Nephron (organoid): ENCODE results near the gene MGAT5.

ENCODE experiments used
- H3K27ac Mint-ChIP-seq, 3 experiments: 2 replicates each; pipeline ENCODE4 v1.8.0; 2020; ENCODE audit warnings: mixed read lengths in 3 of 3, mild to moderate bottlenecking in 2 of 3, moderate library complexity in 1 of 3
- H3K27me3 Mint-ChIP-seq: 2 replicates; pipeline ENCODE4 v1.8.0; 2021; ENCODE audit warnings: low read depth, mild to moderate bottlenecking, moderate library complexity, mixed read lengths
- H3K36me3 Mint-ChIP-seq: 2 replicates; pipeline ENCODE4 v1.8.0; 2020; ENCODE audit warnings: low read depth, mixed read lengths
- H3K4me1 Mint-ChIP-seq: 2 replicates; pipeline ENCODE4 v1.8.0; 2020; ENCODE audit warnings: mixed read lengths
- H3K4me3 Mint-ChIP-seq, 3 experiments: 2 replicates each; pipeline ENCODE4 v1.8.0; 2020; ENCODE audit warnings: mild to moderate bottlenecking in 3 of 3, mixed read lengths in 3 of 3, moderate library complexity in 2 of 3
- H3K9me3 Mint-ChIP-seq: 2 replicates; pipeline ENCODE4 v1.8.0; 2020; ENCODE audit warnings: mixed read lengths
- TF ChIP-seq, protein P1 (sequence below), 3 experiments: fragments of 200-600 bp; sonication (generic); IDR thresholded peaks; one replicate each; pipeline ENCODE4 v1.5.0; 2021; ENCODE audit warnings: antibody characterized with exemption in 3 of 3; ENCODE audit not compliant: unreplicated experiment in 3 of 3

Gene MGAT5

DNA sequence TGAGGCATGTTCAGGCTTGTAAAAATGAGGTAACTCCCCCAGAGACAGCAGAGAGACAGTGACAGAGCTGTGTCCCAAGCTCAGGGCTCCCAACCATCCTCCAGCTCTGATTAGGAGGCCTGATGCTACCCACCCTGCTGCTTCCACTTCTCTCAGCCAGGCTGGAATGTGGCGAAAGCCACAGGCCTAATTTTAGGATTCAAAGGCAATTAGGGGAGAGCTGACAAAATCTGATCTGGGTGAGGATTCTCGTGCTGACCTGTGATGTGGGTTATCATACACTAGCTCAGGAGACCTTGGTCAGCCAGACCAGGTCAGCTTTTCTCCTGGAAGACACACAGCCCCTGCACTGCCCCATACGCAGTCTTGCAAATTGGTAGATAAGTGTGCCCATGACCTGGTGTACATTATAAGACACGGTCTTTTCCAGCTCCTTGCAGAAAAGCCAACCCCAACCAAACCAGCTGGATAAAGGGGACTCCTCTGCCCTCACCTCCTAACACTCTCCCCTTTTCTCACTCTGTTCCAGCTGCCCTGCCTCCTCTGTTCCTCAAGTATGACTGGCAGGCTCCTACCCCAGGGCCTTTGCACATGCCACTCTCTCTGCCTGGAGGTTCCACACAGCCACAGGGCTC is 225.9 kb downstream of the MGAT5 start:
- Mint-ChIP-seq H3K4me1 (no peaks in the 10 kb centered on the region), H3K27ac (no peak overlapping the region), H3K4me3 (no peak overlapping the region), H3K36me3 (no peaks in the 10 kb centered on the region), H3K27me3 (peaks cover 3% of the 10 kb centered on the region), H3K9me3 (no peaks in the 10 kb centered on the region)
- TF ChIP-seq, protein P1, sequence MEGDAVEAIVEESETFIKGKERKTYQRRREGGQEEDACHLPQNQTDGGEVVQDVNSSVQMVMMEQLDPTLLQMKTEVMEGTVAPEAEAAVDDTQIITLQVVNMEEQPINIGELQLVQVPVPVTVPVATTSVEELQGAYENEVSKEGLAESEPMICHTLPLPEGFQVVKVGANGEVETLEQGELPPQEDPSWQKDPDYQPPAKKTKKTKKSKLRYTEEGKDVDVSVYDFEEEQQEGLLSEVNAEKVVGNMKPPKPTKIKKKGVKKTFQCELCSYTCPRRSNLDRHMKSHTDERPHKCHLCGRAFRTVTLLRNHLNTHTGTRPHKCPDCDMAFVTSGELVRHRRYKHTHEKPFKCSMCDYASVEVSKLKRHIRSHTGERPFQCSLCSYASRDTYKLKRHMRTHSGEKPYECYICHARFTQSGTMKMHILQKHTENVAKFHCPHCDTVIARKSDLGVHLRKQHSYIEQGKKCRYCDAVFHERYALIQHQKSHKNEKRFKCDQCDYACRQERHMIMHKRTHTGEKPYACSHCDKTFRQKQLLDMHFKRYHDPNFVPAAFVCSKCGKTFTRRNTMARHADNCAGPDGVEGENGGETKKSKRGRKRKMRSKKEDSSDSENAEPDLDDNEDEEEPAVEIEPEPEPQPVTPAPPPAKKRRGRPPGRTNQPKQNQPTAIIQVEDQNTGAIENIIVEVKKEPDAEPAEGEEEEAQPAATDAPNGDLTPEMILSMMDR (IDR thresholded peaks at IDR 0.05; ENCODE audit: unreplicated experiment in 3 of 3): no peak

DNA sequence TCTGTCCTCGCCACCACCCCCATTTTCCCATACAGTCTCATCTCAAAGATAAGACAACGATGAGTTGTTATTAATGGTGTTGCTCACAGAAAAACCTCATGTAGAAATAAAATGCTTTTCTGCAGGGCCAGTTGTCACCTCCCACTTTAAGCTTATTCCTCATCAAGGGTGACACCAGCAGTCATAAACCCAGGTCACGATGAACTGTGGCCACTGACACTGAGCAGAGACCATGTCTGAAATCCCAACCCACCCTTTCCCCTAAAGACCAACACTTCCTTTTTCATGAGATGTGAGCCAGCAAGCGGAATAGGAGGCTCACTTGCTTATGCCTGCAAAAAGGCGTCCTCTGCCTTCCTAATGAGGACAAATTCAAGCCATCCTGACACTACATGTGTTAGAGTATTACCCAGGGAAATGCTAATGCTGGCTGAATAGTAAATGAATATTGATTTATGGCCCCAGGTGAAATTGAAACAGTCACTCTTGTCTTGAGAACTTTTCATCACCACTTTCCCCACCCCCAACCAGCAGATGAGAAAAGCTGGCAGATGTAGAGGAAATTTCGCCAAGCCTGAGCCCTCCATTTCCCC is 228.4 kb downstream of the MGAT5 start:
- Mint-ChIP-seq H3K36me3 (no peaks in the 10 kb centered on the region), H3K4me1 (no peaks in the 10 kb centered on the region), H3K27me3 (no peaks in the 10 kb centered on the region), H3K9me3 (no peaks in the 10 kb centered on the region), H3K27ac (no peak overlapping the region), H3K4me3 (no peak overlapping the region)
- TF ChIP-seq, protein P1 (IDR thresholded peaks at IDR 0.05; ENCODE audit: unreplicated experiment in 3 of 3): no peak

DNA sequence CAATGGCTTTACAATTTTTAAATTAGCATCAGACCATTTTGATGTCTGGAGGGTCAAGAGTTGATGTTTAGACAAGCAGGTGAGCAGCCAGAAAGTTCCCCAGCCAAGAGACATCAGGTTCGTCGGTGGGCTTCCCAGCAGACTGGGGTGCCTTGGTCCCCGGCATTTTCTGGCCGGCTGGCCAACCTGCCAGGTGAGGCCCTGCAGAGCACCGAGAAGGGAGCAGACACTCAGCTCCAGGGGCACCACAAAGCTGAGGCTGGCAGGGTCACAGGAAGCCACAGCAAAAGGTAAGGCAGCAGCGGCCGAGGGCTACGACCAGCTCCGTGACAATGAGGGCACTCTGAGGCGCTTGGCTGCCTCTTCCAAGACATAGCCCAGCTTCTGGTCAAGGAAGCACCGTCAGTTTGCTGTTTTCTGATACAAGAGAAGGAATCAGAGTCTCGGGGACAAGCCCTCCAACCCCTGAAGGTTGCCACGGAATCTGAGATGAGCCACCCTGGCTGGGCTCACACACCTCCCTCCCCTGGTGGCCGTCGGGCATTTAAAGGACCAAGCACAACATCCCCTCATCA is 229.0 kb downstream of the MGAT5 start:
- Mint-ChIP-seq H3K27me3 (no peaks in the 10 kb centered on the region), H3K9me3 (no peaks in the 10 kb centered on the region), H3K4me1 (no peaks in the 10 kb centered on the region), H3K36me3 (no peaks in the 10 kb centered on the region), H3K4me3 (no peak overlapping the region), H3K27ac (no peak overlapping the region)
- TF ChIP-seq, protein P1 (IDR thresholded peaks at IDR 0.05; ENCODE audit: unreplicated experiment in 3 of 3): no peak

DNA sequence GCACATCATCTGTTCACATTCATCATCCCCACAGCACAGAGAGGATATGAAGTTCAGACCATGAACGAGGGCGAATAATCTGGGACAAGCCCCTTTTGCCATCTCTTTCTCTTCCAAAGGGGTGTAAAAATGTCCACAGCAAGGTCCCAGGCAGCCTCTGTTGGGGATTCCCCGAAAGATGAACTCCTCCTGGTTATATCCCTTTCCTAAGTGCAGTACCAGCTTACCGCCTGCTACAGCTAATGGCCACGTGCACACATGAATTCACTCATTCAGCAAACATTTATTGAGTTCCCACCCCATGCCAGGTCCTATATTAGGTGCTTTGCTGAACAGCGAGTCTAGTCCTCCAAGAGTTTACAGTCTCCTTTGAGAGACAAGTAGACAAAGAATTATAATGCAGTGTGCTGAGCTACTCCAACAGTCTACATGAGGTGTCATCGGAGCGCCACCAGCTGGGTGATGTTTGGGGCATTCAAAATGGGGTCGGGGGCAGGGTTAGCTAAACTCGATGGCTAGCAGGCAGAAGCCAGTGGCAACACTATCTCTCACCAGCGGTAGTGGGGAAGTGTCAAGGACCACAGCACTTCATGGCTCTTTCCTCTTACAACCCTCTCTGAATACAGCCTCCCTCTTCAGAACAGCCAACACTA is 236.0 kb downstream of the MGAT5 start:
- Mint-ChIP-seq H3K27me3 (peaks cover 12% of the 10 kb centered on the region), H3K9me3 (peaks cover 2% of the 10 kb centered on the region), H3K36me3 (no peaks in the 10 kb centered on the region), H3K4me3 (no peak overlapping the region), H3K27ac (no peak overlapping the region), H3K4me1 (no peaks in the 10 kb centered on the region)
- TF ChIP-seq, protein P1 (IDR thresholded peaks at IDR 0.05; ENCODE audit: unreplicated experiment in 3 of 3): no peak

DNA sequence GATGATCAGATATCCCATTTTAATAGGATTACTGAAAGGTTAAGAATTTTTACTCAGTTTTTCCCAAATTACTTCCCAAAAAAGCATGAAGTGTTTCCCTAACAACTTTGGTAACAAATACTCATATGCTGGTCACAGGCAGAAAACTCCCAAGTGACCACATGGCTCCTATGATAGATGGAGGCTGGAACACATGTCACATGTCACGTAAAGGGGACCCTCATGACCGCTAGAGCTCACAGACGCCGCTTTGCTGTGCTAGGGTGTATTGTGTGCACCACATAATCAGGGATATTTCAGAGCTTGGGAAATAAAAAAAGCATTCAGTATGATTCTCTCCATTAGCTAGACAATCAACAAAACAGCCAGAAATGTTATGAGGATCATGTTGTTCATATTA is 236.7 kb downstream of the MGAT5 start:
- Mint-ChIP-seq H3K4me1 (no peaks in the 10 kb centered on the region), H3K9me3 (peaks cover 2% of the 10 kb centered on the region), H3K27ac (no peak overlapping the region), H3K36me3 (no peaks in the 10 kb centered on the region), H3K27me3 (peaks cover 12% of the 10 kb centered on the region), H3K4me3 (no peak overlapping the region)
- TF ChIP-seq, protein P1 (IDR thresholded peaks at IDR 0.05; ENCODE audit: unreplicated experiment in 3 of 3): no peak
